HG02798 (cell line): ENCODE measurements around the gene NRXN3.
"Not testable (repeated sequence)": the region's sequence is repeated elsewhere in the genome, so short reads cannot be mapped to it uniquely, and the experiment has no call there.

ENCODE experiments used
- ATAC-seq: cut with Tn5 transposase; IDR thresholded peaks from one replicate; pipeline ENCODE4 v1.9.1; 2021; ENCODE audit warnings: mild to moderate bottlenecking; ENCODE audit not compliant: unreplicated experiment, poor library complexity

NRXN3 gene

GRCh38 chr14:79082883-79083282 is 912.7 kb downstream of the NRXN3 start:
- no peak for ATAC-seq

- ATAC-seq: no peak
Measured at GRCh38 chr14:79083356-79083755, 913.2 kb downstream of the NRXN3 start.

GRCh38 chr14:79084861-79085260 is 914.7 kb downstream of the NRXN3 start:
- no peak for ATAC-seq

- no peak for ATAC-seq
Measured at GRCh38 chr14:79089576-79089975, 919.4 kb downstream of the NRXN3 start.

- ATAC-seq: no peak
Measured at GRCh38 chr14:79090641-79091180, 920.5 kb downstream of the NRXN3 start.

- ATAC-seq: no peak
Measured at GRCh38 chr14:79091381-79091963, 921.3 kb downstream of the NRXN3 start.

- no peak for ATAC-seq
Measured at GRCh38 chr14:79093531-79093930, 923.4 kb downstream of the NRXN3 start.

GRCh38 chr14:79094951-79095350 is 924.8 kb downstream of the NRXN3 start:
- ATAC-seq: no peak

GRCh38 chr14:79096811-79097210 is 926.6 kb downstream of the NRXN3 start:
- ATAC-seq: no peak

- ATAC-seq: no peak
Measured at GRCh38 chr14:79098324-79098723, 928.2 kb downstream of the NRXN3 start.

GRCh38 chr14:79100578-79100977 is 930.4 kb downstream of the NRXN3 start:
- no peak for ATAC-seq

- ATAC-seq: no peak
Measured at GRCh38 chr14:79101388-79101787, 931.2 kb downstream of the NRXN3 start.

- no peak for ATAC-seq
Measured at GRCh38 chr14:79103764-79104163, 933.6 kb downstream of the NRXN3 start.

GRCh38 chr14:79110564-79110963 is 940.4 kb downstream of the NRXN3 start:
- not testable (repeated sequence) for ATAC-seq

- ATAC-seq: no peak
Measured at GRCh38 chr14:79111987-79112501, 941.9 kb downstream of the NRXN3 start.

- no peak for ATAC-seq
Measured at GRCh38 chr14:79117561-79117960, 947.4 kb downstream of the NRXN3 start.

GRCh38 chr14:79118291-79118690 is 948.1 kb downstream of the NRXN3 start:
- no peak for ATAC-seq

GRCh38 chr14:79134361-79134760 is 964.2 kb downstream of the NRXN3 start:
- ATAC-seq: no peak

- ATAC-seq: no peak
Measured at GRCh38 chr14:79136071-79137044, 966.2 kb downstream of the NRXN3 start.

GRCh38 chr14:79137045-79137430 is 966.9 kb downstream of the NRXN3 start:
- ATAC-seq: no peak

GRCh38 chr14:79137836-79138235 is 967.7 kb downstream of the NRXN3 start:
- no peak for ATAC-seq
